CD14-positive monocyte (primary cell): ENCODE data around the gene CKAP5. TPM values are rescaled to one million over a fixed set of nuclear protein-coding genes. Genes with fewer than 3 reads are reported as not detected.
A peak's percentile ranks its signal among the peaks of the same experiment; 100 is the strongest.

ENCODE experiments used
- DNase-seq, 3 donors: peaks; one replicate each; pipeline ENCODE4 v3.0.0-alpha.2; 2011 to 2022
- H2AFZ ChIP-seq: 2 replicates; pipeline ENCODE4 v1.6.0; 2012; ENCODE audit warnings: mild to moderate bottlenecking, low read depth, low read length, inconsistent platforms; ENCODE audit not compliant: insufficient read depth, poor library complexity, severe bottlenecking
- H3K27ac ChIP-seq, 2 donors: 1 replicate in 1 of 2; 2 replicates in 1 of 2; pipeline ENCODE4 v1.5.1; 2012 to 2013; ENCODE audit warnings: low read length in 2 of 2, control low read depth in 1 of 2, inconsistent platforms in 1 of 2, low read depth in 1 of 2, mild to moderate bottlenecking in 1 of 2
- H3K27me3 ChIP-seq, 2 donors: one replicate each; pipeline versions ENCODE4 v1.6.0 to v1.6.1; 2011 to 2013; ENCODE audit warnings: low read length in 2 of 2; ENCODE audit not compliant: control insufficient read depth in 2 of 2, insufficient read depth in 2 of 2
- H3K36me3 ChIP-seq, 2 donors: replicated peaks in 1 of 2; 1 replicate in 1 of 2; 2 replicates in 1 of 2; pipeline versions ENCODE4 v1.5.1 to v1.6.1; 2012 to 2013; ENCODE audit warnings: low read length in 2 of 2, control low read depth in 1 of 2, inconsistent platforms in 1 of 2, mild to moderate bottlenecking in 1 of 2; ENCODE audit not compliant: insufficient read depth in 2 of 2, control insufficient read depth in 1 of 2
- H3K4me1 ChIP-seq, 2 donors: 1 replicate in 1 of 2; 2 replicates in 1 of 2; pipeline versions ENCODE4 v1.5.1 to v1.6.1; 2012 to 2013; ENCODE audit warnings: low read length in 2 of 2, control low read depth in 1 of 2, inconsistent platforms in 1 of 2, mild to moderate bottlenecking in 1 of 2, moderate library complexity in 1 of 2; ENCODE audit not compliant: insufficient read depth in 2 of 2, control insufficient read depth in 1 of 2
- H3K4me2 ChIP-seq: replicated peaks from 2 replicates; pipeline ENCODE3; 2012; ENCODE audit warnings: low read length, moderate library complexity, mild to moderate bottlenecking; ENCODE audit not compliant: poor library complexity, severe bottlenecking; ENCODE audit errors: extremely low read depth
- H3K4me3 ChIP-seq, 3 experiments: fragments of 200-600 bp in 1 of 3; sonication (generic) in 1 of 3; replicated peaks in 1 of 3; 1 replicate in 2 of 3; 2 replicates in 1 of 3; pipeline ENCODE4 v1.5.1; 2011 to 2013; ENCODE audit warnings: low read length in 3 of 3, mild to moderate bottlenecking in 3 of 3, control low read depth in 2 of 3, low read depth in 2 of 3, inconsistent platforms in 1 of 3, moderate library complexity in 1 of 3
- H3K79me2 ChIP-seq: 2 replicates; pipeline ENCODE4 v1.6.0; 2012; ENCODE audit warnings: mild to moderate bottlenecking, control low read depth, inconsistent platforms, low read length, moderate library complexity; ENCODE audit not compliant: insufficient read depth
- H3K9ac ChIP-seq: 2 replicates; pipeline ENCODE4 v1.6.0; 2017; ENCODE audit warnings: low read length, mild to moderate bottlenecking; ENCODE audit not compliant: insufficient read depth, poor library complexity, severe bottlenecking
- H3K9me3 ChIP-seq, 2 donors: replicated peaks in 1 of 2; 1 replicate in 1 of 2; 2 replicates in 1 of 2; pipeline versions ENCODE4 v1.5.1 to v1.6.1; 2012 to 2013; ENCODE audit warnings: low read length in 2 of 2, control low read depth in 1 of 2; ENCODE audit not compliant: control insufficient read depth in 1 of 2, insufficient read depth in 1 of 2
- H4K20me1 ChIP-seq: 2 replicates; pipeline ENCODE4 v1.6.0; 2012; ENCODE audit warnings: mild to moderate bottlenecking, low read length, control low read depth, moderate library complexity; ENCODE audit not compliant: insufficient read depth
- H3K27ac Mint-ChIP-seq, 7 donors: one replicate each; pipeline ENCODE4 v1.8.0; 2020; ENCODE audit warnings: mild to moderate bottlenecking in 7 of 7, mixed read lengths in 7 of 7, moderate library complexity in 6 of 7, inconsistent platforms in 2 of 7
- H3K27me3 Mint-ChIP-seq, 3 donors: one replicate each; pipeline ENCODE4 v1.8.0; 2021 to 2022; ENCODE audit warnings: low read depth in 3 of 3, mild to moderate bottlenecking in 3 of 3, mixed read lengths in 3 of 3, moderate library complexity in 3 of 3, inconsistent platforms in 1 of 3
- H3K36me3 Mint-ChIP-seq, 2 donors: one replicate each; pipeline ENCODE4 v1.8.0; 2020; ENCODE audit warnings: mixed read lengths in 2 of 2, inconsistent platforms in 1 of 2, mild to moderate bottlenecking in 1 of 2
- H3K4me1 Mint-ChIP-seq: one replicate; pipeline ENCODE4 v1.8.0; 2020; ENCODE audit warnings: mild to moderate bottlenecking, mixed read lengths
- H3K4me3 Mint-ChIP-seq, 2 donors: one replicate each; pipeline ENCODE4 v1.8.0; 2020; ENCODE audit warnings: mild to moderate bottlenecking in 2 of 2, mixed read lengths in 2 of 2, moderate library complexity in 1 of 2
- H3K9me3 Mint-ChIP-seq, 7 donors: one replicate each; pipeline ENCODE4 v1.8.0; 2020 to 2022; ENCODE audit warnings: mixed read lengths in 7 of 7, mild to moderate bottlenecking in 6 of 7, moderate library complexity in 6 of 7, inconsistent platforms in 2 of 7
- CTCF ChIP-seq: fragments of 200-600 bp; IDR thresholded peaks from one replicate; pipeline ENCODE4 v1.8.0; 2022; ENCODE audit warnings: antibody characterized with exemption, mild to moderate bottlenecking
- WGBS: methylation state at CpG from one replicate; pipeline ENCODE4 v1.1.5; 2013; ENCODE audit warnings: missing lambda C conversion rate; ENCODE audit not compliant: insufficient coverage; 5-methylcytosine and 5-hydroxymethylcytosine counted together
- intact Hi-C, 2 donors: fragments of 100-400 bp; cut with micrococcal nuclease; formaldehyde crosslinking; loops; one replicate each; pipeline versions ENCODE4 v1.15.0 to v1.15.1; 2023
- polyA plus RNA-seq, 3 donors: library from polyadenylated mRNA; depleted of rRNA in 1 of 3; unstranded in 2 of 3; stranded (reverse) in 1 of 3; fragments of 300-500 nt in 2 of 3; fragments of >200 nt in 1 of 3; fragmentation: Illumina TruSeq in 2 of 3; gene quantifications; 1 replicate in 2 of 3; 2 replicates in 1 of 3; pipeline ENCODE4 v1.2.3, GENCODE V29; 2012 to 2021

Gene CKAP5
- polyA plus RNA-seq, 3 donors: 6.4 to 10.2 (median 7.9) TPM

GRCh38 chr11:46835897-46836296 is 10.2 kb downstream of the CKAP5 start:
- no peaks in the 10 kb centered on the region for H3K9me3 Mint-ChIP-seq
- Histone ChIP-seq H3K4me2 (no peak overlapping the region), H3K9me3 (no peaks in the 10 kb centered on the region), H3K27ac (no peak overlapping the region), H4K20me1 (peaks cover 8% of the 10 kb centered on the region), H3K36me3 (no peaks in the 10 kb centered on the region), H3K4me3 (no peak overlapping the region), H3K27me3 (no peaks in the 10 kb centered on the region), H3K4me1 (no peaks in the 10 kb centered on the region), H3K9ac (no peak overlapping the region), H2AFZ (no peak overlapping the region), H3K79me2 (peaks cover 99% of the 10 kb centered on the region)
- H3K4me1 Mint-ChIP-seq: peaks cover 27% of the 10 kb centered on the region
- H3K36me3 Mint-ChIP-seq: peaks cover 2 to 13% of the 10 kb centered on the region in 2 donors
- no peak for TF ChIP-seq CTCF
- H3K27ac Mint-ChIP-seq: peak overlapping the region in 1 of 7 donors; percentile 69
- 60% methylated on average over 1 of the region's 3 CpGs for WGBS
- no peak overlapping the region for H3K4me3 Mint-ChIP-seq
- DNase-seq: no peak
- H3K27me3 Mint-ChIP-seq: no peaks in the 10 kb centered on the region
- intact Hi-C loops: no loop called here

- intact Hi-C loops: no loop called here
- Mint-ChIP-seq H3K4me3 (no peak overlapping the region), H3K4me1 (peaks cover 27% of the 10 kb centered on the region), H3K27ac (peak overlapping the region in 1 of 7 donors; percentile 3), H3K36me3 (peaks cover 3 to 13% of the 10 kb centered on the region in 2 donors), H3K27me3 (no peaks in the 10 kb centered on the region), H3K9me3 (no peaks in the 10 kb centered on the region)
- Histone ChIP-seq H3K27ac (no peak overlapping the region), H4K20me1 (peaks cover 8% of the 10 kb centered on the region), H3K9ac (no peak overlapping the region), H3K4me3 (no peak overlapping the region), H3K79me2 (peaks cover 99% of the 10 kb centered on the region), H3K4me1 (no peaks in the 10 kb centered on the region), H3K4me2 (no peak overlapping the region), H3K27me3 (no peaks in the 10 kb centered on the region), H2AFZ (no peak overlapping the region), H3K36me3 (no peaks in the 10 kb centered on the region), H3K9me3 (no peaks in the 10 kb centered on the region)
- no CpG with 5 or more reads among the region's 4 CpGs for WGBS
- no peak for DNase-seq
- no peak for TF ChIP-seq CTCF
Measured at GRCh38 chr11:46834821-46835220, 11.3 kb downstream of the CKAP5 start.
